ENCODE results near the gene SYCP2L. TPM values are rescaled to one million over a fixed set of nuclear protein-coding genes. Genes with fewer than 3 reads are reported as not detected.

SYCP2L gene
- total RNA-seq, 1 experiment from 2014 or later = 4.9 TPM

GRCh38 chr6:10947966-10948365, 61.1 kb downstream of the SYCP2L start:
- no peak for DNase-seq (ENCODE audit: low read depth, low spot score)
- CTCF ChIA-PET = interaction anchor here (1.1 kb wide), 1 partner anchor 121 kb away, joined by 3 read pairs; no protein-coding TSS in a partner anchor
- Histone ChIP-seq H3K9ac (ENCODE audit: low read length) (no peak overlapping the region), H3K4me3 (replicated peaks in 1 of 2; ENCODE audit: low read depth in 1 of 2, low read length in 2 of 2) (no peak overlapping the region), H3K4me2 (ENCODE audit: low read length) (no peak overlapping the region), H3K27me3 (ENCODE audit: insufficient read depth, low read length) (no peaks in the 10 kb centered on the region), H4K20me1 (ENCODE audit: insufficient read depth) (no peaks in the 10 kb centered on the region), H2AFZ (ENCODE audit: low read depth, low read length, poor library complexity, severe bottlenecking) (no peak overlapping the region), H3K9me3 (ENCODE audit: control insufficient read depth in 1 of 2, insufficient read depth in 1 of 2, low read depth in 1 of 2, low read length in 2 of 2) (no peaks in the 10 kb centered on the region), H3K4me1 (ENCODE audit: control insufficient read depth in 1 of 2, insufficient read depth in 2 of 2, low read length in 2 of 2) (no peaks in the 10 kb centered on the region), H3K9me2 (ENCODE audit: insufficient read depth) (no peaks in the 10 kb centered on the region), H3K36me3 (ENCODE audit: control insufficient read depth in 1 of 2, insufficient read depth in 2 of 2, low read length in 2 of 2) (no peaks in the 10 kb centered on the region), H3K27ac (ENCODE audit: low read depth, low read length) (no peak overlapping the region), H3K79me2 (ENCODE audit: insufficient read depth, low read length) (no peaks in the 10 kb centered on the region)
- POLR2A ChIA-PET = no interaction called here
- RAD21 ChIA-PET (ENCODE audit: low non-redundant PET in 1 of 2, low total read pairs in 2 of 2, uncharacterized antibody in 2 of 2, unreplicated experiment in 2 of 2) = no interaction called here
- ATAC-seq = no peak
- no TSS peak for BruUV-seq (replicated peaks)
- intact Hi-C loops (cut with micrococcal nuclease) = no loop called here
- TF ChIP-seq POLR2A (IDR thresholded peaks at IDR 0.05; ENCODE audit: borderline replicate concordance, extremely low read depth, insufficient read depth, insufficient read length) = no peak
- TF ChIP-seq JUND (IDR thresholded peaks at IDR 0.05) = no peak
- TF ChIP-seq POLR2AphosphoS5 (IDR thresholded peaks at IDR 0.05; ENCODE audit: low read depth, low read length) = no peak

DNA sequence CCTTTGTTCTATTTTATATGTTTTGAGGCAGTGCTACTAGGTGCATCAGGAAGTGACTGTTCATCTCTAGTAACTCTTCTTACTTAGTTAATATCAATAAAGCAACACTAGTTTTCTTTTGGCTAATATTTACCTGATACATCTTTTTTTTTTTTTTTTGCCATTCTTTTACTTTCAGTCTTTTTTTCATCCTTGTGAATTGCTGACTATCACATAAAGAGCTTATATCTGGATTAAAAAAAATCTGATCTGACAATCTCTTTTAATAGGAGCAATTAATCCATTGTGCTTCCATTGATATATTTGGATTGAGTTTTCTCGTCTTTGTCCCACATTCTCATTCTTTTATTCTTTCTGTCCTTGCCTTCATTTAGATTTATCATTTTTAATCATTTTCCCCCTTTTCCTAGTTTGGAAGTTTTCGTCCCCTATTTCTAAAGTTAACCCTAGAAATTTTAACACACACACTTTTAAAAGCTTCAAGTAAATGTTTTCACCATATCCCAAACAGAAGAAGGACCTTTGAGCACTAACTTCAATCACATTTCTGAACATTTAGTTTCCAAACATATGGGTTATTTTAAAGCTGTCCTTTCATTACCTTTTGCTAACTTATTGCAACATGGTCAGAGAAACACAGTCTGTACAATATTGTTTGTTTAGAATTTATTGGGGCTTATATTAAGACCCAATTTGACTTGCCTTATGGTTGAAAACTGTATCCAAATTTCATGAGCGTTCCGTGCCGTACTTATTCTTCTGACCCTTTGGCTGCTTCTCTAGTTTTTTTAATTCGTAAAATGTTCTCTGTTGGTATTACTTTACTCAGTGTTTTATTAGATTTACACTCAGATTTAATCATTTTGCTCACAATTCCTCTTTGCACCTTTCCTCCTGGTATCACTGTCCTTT, 63.0 kb downstream of the SYCP2L start:
- no TSS peak for BruUV-seq (replicated peaks)
- ChIA-PET RAD21 (ENCODE audit: low non-redundant PET in 1 of 2, low total read pairs in 2 of 2, uncharacterized antibody in 2 of 2, unreplicated experiment in 2 of 2) (no interaction called here), CTCF (interaction anchor here (1.0 to 1.4 kb wide), 4 partner anchors 17 to 471 kb away, joined by 3 to 6 read pairs (median 4); no protein-coding TSS in a partner anchor), POLR2A (no interaction called here)
- Histone ChIP-seq H3K9me3 (ENCODE audit: control insufficient read depth in 1 of 2, insufficient read depth in 1 of 2, low read depth in 1 of 2, low read length in 2 of 2) (no peaks in the 10 kb centered on the region), H3K79me2 (ENCODE audit: insufficient read depth, low read length) (no peaks in the 10 kb centered on the region), H2AFZ (ENCODE audit: low read depth, low read length, poor library complexity, severe bottlenecking) (no peak overlapping the region), H3K9me2 (ENCODE audit: insufficient read depth) (no peaks in the 10 kb centered on the region), H3K4me2 (ENCODE audit: low read length) (no peak overlapping the region), H3K4me1 (ENCODE audit: control insufficient read depth in 1 of 2, insufficient read depth in 2 of 2, low read length in 2 of 2) (no peaks in the 10 kb centered on the region), H3K9ac (ENCODE audit: low read length) (no peak overlapping the region), H3K36me3 (ENCODE audit: control insufficient read depth in 1 of 2, insufficient read depth in 2 of 2, low read length in 2 of 2) (no peaks in the 10 kb centered on the region), H3K4me3 (replicated peaks in 1 of 2; ENCODE audit: low read depth in 1 of 2, low read length in 2 of 2) (no peak overlapping the region), H3K27ac (ENCODE audit: low read depth, low read length) (no peak overlapping the region), H4K20me1 (ENCODE audit: insufficient read depth) (no peaks in the 10 kb centered on the region), H3K27me3 (ENCODE audit: insufficient read depth, low read length) (no peaks in the 10 kb centered on the region)
- intact Hi-C loops (cut with micrococcal nuclease) = loop anchor here (5.0 kb wide), 1 partner anchor 627 kb away; no protein-coding TSS in a partner anchor
- TF ChIP-seq MAX (IDR thresholded peaks at IDR 0.05) (no peak), EZH2 (IDR thresholded peaks at IDR 0.05) (no peak)
- ATAC-seq (no peak), DNase-seq (ENCODE audit: low read depth, low spot score) (no peak)
